Measurements from ENCODE around the gene ANKRD33.

The ANKRD33 gene

GRCh38 chr12:51926718-51927117, 38.8 kb downstream of the ANKRD33 start:
- no peaks in the 10 kb centered on the region for H3K27me3 ChIP-seq (ENCODE audit: control insufficient read depth, insufficient read depth, low read length)
- no peak overlapping the region for H3K9ac ChIP-seq
- H3K4me1 ChIP-seq: peaks cover 72% of the 10 kb centered on the region
- no peak overlapping the region for H3K4me3 ChIP-seq (ENCODE audit: low read depth, low read length)
- H3K9me3 ChIP-seq (ENCODE audit: control insufficient read depth, low read length): no peaks in the 10 kb centered on the region
- peak overlapping the region; percentile 91 for H3K27ac ChIP-seq
- peak; percentile 79 for TF ChIP-seq CTCF (IDR thresholded peaks at IDR 0.05)
- H3K4me2 ChIP-seq (ENCODE audit: low read length): peak overlapping the region; percentile 34
- H3K36me3 ChIP-seq (ENCODE audit: control insufficient read depth, insufficient read depth, low read length): no peaks in the 10 kb centered on the region
- no peaks in the 10 kb centered on the region for H3K79me2 ChIP-seq
- H2AFZ ChIP-seq: peak overlapping the region; percentile 55

GRCh38 chr12:51932218-51933076, 44.5 kb downstream of the ANKRD33 start:
- Histone ChIP-seq H3K79me2 (no peaks in the 10 kb centered on the region), H3K9ac (no peak overlapping the region), H3K4me1 (peaks cover 37% of the 10 kb centered on the region), H3K4me3 (ENCODE audit: low read depth, low read length) (peak overlapping the region; percentile 28), H3K27ac (peak overlapping the region; percentile 85), H3K9me3 (ENCODE audit: control insufficient read depth, low read length) (no peaks in the 10 kb centered on the region), H2AFZ (peak overlapping the region; percentile 49), H3K4me2 (ENCODE audit: low read length) (peak overlapping the region; percentile 58), H3K36me3 (ENCODE audit: control insufficient read depth, insufficient read depth, low read length) (no peaks in the 10 kb centered on the region), H3K27me3 (ENCODE audit: control insufficient read depth, insufficient read depth, low read length) (no peaks in the 10 kb centered on the region)
- no peak for TF ChIP-seq CTCF (IDR thresholded peaks at IDR 0.05)

- Histone ChIP-seq H3K36me3 (ENCODE audit: control insufficient read depth, insufficient read depth, low read length) (no peaks in the 10 kb centered on the region), H3K4me2 (ENCODE audit: low read length) (no peak overlapping the region), H3K4me1 (peaks cover 44% of the 10 kb centered on the region), H3K9me3 (ENCODE audit: control insufficient read depth, low read length) (no peaks in the 10 kb centered on the region), H3K4me3 (ENCODE audit: low read depth, low read length) (no peak overlapping the region), H3K9ac (no peak overlapping the region), H3K27me3 (ENCODE audit: control insufficient read depth, insufficient read depth, low read length) (no peaks in the 10 kb centered on the region), H2AFZ (peak overlapping the region; percentile 53), H3K27ac (peak overlapping the region; percentile 40), H3K79me2 (no peaks in the 10 kb centered on the region)
- TF ChIP-seq CTCF (IDR thresholded peaks at IDR 0.05): no peak
Measured at GRCh38 chr12:51934080-51934479, 46.2 kb downstream of the ANKRD33 start.

- Histone ChIP-seq H3K4me3 (ENCODE audit: low read depth, low read length) (no peak overlapping the region), H2AFZ (peak overlapping the region; percentile 5), H3K4me1 (peaks cover 31% of the 10 kb centered on the region), H3K79me2 (no peaks in the 10 kb centered on the region), H3K4me2 (ENCODE audit: low read length) (no peak overlapping the region), H3K36me3 (ENCODE audit: control insufficient read depth, insufficient read depth, low read length) (no peaks in the 10 kb centered on the region), H3K9ac (no peak overlapping the region), H3K27ac (no peak overlapping the region), H3K27me3 (ENCODE audit: control insufficient read depth, insufficient read depth, low read length) (no peaks in the 10 kb centered on the region), H3K9me3 (ENCODE audit: control insufficient read depth, low read length) (no peaks in the 10 kb centered on the region)
- TF ChIP-seq CTCF (IDR thresholded peaks at IDR 0.05): no peak
Measured at GRCh38 chr12:51937926-51938325, 50.0 kb downstream of the ANKRD33 start.

- Histone ChIP-seq H3K9me3 (ENCODE audit: control insufficient read depth, low read length) (no peaks in the 10 kb centered on the region), H3K4me1 (peaks cover 25% of the 10 kb centered on the region), H3K4me2 (ENCODE audit: low read length) (no peak overlapping the region), H3K36me3 (ENCODE audit: control insufficient read depth, insufficient read depth, low read length) (no peaks in the 10 kb centered on the region), H3K27ac (no peak overlapping the region), H3K4me3 (ENCODE audit: low read depth, low read length) (no peak overlapping the region), H3K9ac (no peak overlapping the region), H3K27me3 (ENCODE audit: control insufficient read depth, insufficient read depth, low read length) (no peaks in the 10 kb centered on the region), H3K79me2 (no peaks in the 10 kb centered on the region), H2AFZ (peak overlapping the region; percentile 42)
- TF ChIP-seq CTCF (IDR thresholded peaks at IDR 0.05): no peak
Measured at GRCh38 chr12:51938726-51939125, 50.8 kb downstream of the ANKRD33 start.
